ENCODE measurements around the gene MCCD1. TPM values are rescaled to one million over a fixed set of nuclear protein-coding genes. Genes with fewer than 3 reads are reported as not detected.

MCCD1 gene
- total and polyA plus RNA-seq, 2 of the 13 experiments (the other 11 are each of a cell fraction or from before 2014, with no cell fraction given), result 0.15 TPM; not detected in 1

DNA sequence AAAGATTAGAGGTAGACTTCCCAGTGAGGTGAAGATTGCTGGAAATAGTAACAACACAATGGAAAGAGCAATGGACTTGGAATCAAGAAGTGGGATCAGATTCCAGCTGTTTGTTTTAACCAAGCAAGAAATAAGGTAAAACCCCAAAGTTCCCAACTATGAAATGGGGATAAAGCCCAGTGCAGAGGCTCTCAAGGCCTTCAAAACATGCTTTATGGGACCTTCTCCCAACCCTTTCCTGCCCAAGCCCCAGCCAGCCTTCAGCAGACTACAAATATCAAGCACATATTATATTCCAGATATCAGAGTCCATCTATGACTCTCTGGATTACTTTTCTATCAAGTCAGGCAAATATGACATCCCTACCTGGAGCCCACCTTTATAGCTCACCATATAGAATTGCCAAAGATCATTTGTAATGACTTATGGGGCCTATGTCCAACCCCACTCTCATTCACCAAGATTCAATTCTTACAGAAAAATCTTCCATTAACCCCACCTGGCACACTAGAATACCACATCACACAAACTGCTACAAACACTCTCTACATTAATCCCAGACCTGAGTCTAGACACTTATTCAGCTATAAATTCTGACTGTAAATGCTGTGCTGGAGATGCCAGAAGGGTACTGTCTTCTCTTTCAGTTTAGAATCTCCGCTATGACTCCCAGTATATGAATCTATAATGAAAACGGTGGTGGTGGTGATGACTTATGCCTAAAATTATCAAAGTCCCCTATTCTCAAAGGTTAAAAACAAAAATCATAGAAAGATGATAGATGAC, 7.0 kb downstream of the MCCD1 start:
- POLR2A ChIA-PET, result interaction anchor here (0.7 to 1.2 kb wide), 2 partner anchors 8 to 62 kb away, joined by 3 read pairs; no protein-coding TSS in a partner anchor
- no peak for TF ChIP-seq MBNL3 (CRISPR knock-in tag; conservative IDR thresholded peaks at IDR 0.05)
- TF ChIP-seq, protein P1, sequence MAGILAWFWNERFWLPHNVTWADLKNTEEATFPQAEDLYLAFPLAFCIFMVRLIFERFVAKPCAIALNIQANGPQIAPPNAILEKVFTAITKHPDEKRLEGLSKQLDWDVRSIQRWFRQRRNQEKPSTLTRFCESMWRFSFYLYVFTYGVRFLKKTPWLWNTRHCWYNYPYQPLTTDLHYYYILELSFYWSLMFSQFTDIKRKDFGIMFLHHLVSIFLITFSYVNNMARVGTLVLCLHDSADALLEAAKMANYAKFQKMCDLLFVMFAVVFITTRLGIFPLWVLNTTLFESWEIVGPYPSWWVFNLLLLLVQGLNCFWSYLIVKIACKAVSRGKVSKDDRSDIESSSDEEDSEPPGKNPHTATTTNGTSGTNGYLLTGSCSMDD (CRISPR knock-in tag; IDR thresholded peaks at IDR 0.05), result no peak
- no peak for TF ChIP-seq ATM (IDR thresholded peaks at IDR 0.05; ENCODE audit: borderline replicate concordance)
- no peak for TF ChIP-seq RXRA (CRISPR knock-in tag; IDR thresholded peaks at IDR 0.05)
- peak in 1 of 2 experiments; percentile 35; a peak in 1 of 4 replicates for TF ChIP-seq POLR2A (IDR thresholded peaks at IDR 0.05; ENCODE audit: insufficient read depth in 1 of 2, low read depth in 2 of 2, low read length in 2 of 2)
- TF ChIP-seq ZNF274 (CRISPR knock-in tag; IDR thresholded peaks at IDR 0.05), result no peak
- peak; percentile 65 for TF ChIP-seq RBFOX2 (IDR thresholded peaks at IDR 0.05; ENCODE audit: low read depth, low read length)
- TF ChIP-seq FOXA1 (IDR thresholded peaks at IDR 0.05), result no peak
- no peak for TF ChIP-seq FOXA1 (CRISPR knock-in tag; IDR thresholded peaks at IDR 0.05)
- TF ChIP-seq, protein P2, sequence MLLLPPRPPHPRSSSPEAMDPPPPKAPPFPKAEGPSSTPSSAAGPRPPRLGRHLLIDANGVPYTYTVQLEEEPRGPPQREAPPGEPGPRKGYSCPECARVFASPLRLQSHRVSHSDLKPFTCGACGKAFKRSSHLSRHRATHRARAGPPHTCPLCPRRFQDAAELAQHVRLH (CRISPR knock-in tag; IDR thresholded peaks at IDR 0.05; ENCODE audit: borderline replicate concordance, low read depth), result no peak
- TF ChIP-seq, protein P3, sequence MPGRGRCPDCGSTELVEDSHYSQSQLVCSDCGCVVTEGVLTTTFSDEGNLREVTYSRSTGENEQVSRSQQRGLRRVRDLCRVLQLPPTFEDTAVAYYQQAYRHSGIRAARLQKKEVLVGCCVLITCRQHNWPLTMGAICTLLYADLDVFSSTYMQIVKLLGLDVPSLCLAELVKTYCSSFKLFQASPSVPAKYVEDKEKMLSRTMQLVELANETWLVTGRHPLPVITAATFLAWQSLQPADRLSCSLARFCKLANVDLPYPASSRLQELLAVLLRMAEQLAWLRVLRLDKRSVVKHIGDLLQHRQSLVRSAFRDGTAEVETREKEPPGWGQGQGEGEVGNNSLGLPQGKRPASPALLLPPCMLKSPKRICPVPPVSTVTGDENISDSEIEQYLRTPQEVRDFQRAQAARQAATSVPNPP (CRISPR knock-in tag; IDR thresholded peaks at IDR 0.05), result no peak
- Histone ChIP-seq H3K9ac (ENCODE audit: insufficient read depth, low read depth, low read length) (no peak overlapping the region), H3K4me2 (ENCODE audit: low read depth, low read length) (no peak overlapping the region), H3K27ac (ENCODE audit: extremely low read length, insufficient read depth, low read length) (no peak overlapping the region), H3K9me3 (ENCODE audit: low read length) (no peaks in the 10 kb centered on the region), H3K79me2 (ENCODE audit: insufficient read depth, low read length) (peaks cover 52% of the 10 kb centered on the region), H3K27me3 (ENCODE audit: control insufficient read depth in 1 of 2, insufficient read depth in 2 of 2, low read length in 2 of 2) (no peaks in the 10 kb centered on the region; a peak in 2 of 5 replicates), H3K4me1 (ENCODE audit: insufficient read depth, low read length) (peaks cover 79% of the 10 kb centered on the region), H3K4me3 (replicated peaks in 1 of 3; ENCODE audit: insufficient read depth in 1 of 3, low read depth in 2 of 3, low read length in 3 of 3) (no peak overlapping the region), H2AFZ (ENCODE audit: low read length) (no peak overlapping the region), H4K20me1 (ENCODE audit: insufficient read depth, low read length) (peaks cover 80% of the 10 kb centered on the region), H3K36me3 (replicated peaks in 1 of 2; ENCODE audit: control insufficient read depth in 1 of 2, insufficient read depth in 2 of 2, low read length in 2 of 2) (peaks cover 45 to 95% of the 10 kb centered on the region in 2 experiments)
- CTCF ChIA-PET (ENCODE audit: low intra/inter-chr PET ratio, low total read pairs), result no interaction called here
- intact Hi-C loops (cut with micrococcal nuclease; ENCODE audit: unreplicated experiment), result no loop called here
- DNase-seq (ENCODE audit: low spot score) (no peak), FAIRE-seq (no peak), ATAC-seq (no peak)
- WGBS (ENCODE audit: low lambda C conversion rate), result 76% methylated on average over 2 of the region's 2 CpGs
- BruUV-seq (replicated peaks), result no TSS peak
- in situ Hi-C loops (cut with HindIII; ENCODE audit: extremely low pct_ligation_motif_present, low pct_unique_long_range_greater_than_20kb), result no loop called here

Measured in HepG2 (cell line).